OCI-LY7 (cell line): ENCODE data around the gene ZDHHC14.

Source experiments
- EZH2phosphoT487 ChIP-seq: fragments of 200-600 bp; sonication (generic); IDR thresholded peaks from 2 replicates; pipeline ENCODE4 v1.6.1; 2018; ENCODE audit warnings: low read depth, borderline replicate concordance, mild to moderate bottlenecking, mixed run types, antibody characterized with exemption, low read length, moderate library complexity, mixed read lengths
- TF ChIP-seq, protein P1 (sequence below): fragments of 200-600 bp; sonication (generic); conservative IDR thresholded peaks from 2 replicates; pipeline ENCODE4 v1.5.1; 2014; ENCODE audit warnings: mild to moderate bottlenecking, antibody characterized with exemption, low read length, moderate library complexity, mixed read lengths

- TF ChIP-seq, protein P1, sequence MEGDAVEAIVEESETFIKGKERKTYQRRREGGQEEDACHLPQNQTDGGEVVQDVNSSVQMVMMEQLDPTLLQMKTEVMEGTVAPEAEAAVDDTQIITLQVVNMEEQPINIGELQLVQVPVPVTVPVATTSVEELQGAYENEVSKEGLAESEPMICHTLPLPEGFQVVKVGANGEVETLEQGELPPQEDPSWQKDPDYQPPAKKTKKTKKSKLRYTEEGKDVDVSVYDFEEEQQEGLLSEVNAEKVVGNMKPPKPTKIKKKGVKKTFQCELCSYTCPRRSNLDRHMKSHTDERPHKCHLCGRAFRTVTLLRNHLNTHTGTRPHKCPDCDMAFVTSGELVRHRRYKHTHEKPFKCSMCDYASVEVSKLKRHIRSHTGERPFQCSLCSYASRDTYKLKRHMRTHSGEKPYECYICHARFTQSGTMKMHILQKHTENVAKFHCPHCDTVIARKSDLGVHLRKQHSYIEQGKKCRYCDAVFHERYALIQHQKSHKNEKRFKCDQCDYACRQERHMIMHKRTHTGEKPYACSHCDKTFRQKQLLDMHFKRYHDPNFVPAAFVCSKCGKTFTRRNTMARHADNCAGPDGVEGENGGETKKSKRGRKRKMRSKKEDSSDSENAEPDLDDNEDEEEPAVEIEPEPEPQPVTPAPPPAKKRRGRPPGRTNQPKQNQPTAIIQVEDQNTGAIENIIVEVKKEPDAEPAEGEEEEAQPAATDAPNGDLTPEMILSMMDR: no peak
- TF ChIP-seq EZH2phosphoT487: no peak
Observed at GRCh38 chr6:157725836-157726235, 344.8 kb downstream of the ZDHHC14 start.
